CD4-positive, CD25-positive, alpha-beta regulatory T cell (primary cell): ENCODE measurements around the gene KMT2C. TPM values are rescaled to one million over a fixed set of nuclear protein-coding genes. Genes with fewer than 3 reads are reported as not detected.

Source experiments
- ATAC-seq, 2 donors: fragments of 150-1000 bp; cut with Tn5 transposase; one replicate each; pipeline ENCODE4 v1.10.0; 2021; ENCODE audit warnings: low read depth in 2 of 2, moderate number of reproducible peaks in 2 of 2, moderate library complexity in 1 of 2
- DNase-seq, 3 donors: peaks; one replicate each; pipeline versions ENCODE4 v3.0.0 to v3.0.0-alpha.2; 2012 to 2022; ENCODE audit warnings: mixed read lengths in 1 of 3
- H3K27ac ChIP-seq: one replicate; pipeline ENCODE4 v1.7.0; 2013; ENCODE audit warnings: mild to moderate bottlenecking, low read length; ENCODE audit not compliant: insufficient read depth, poor library complexity, severe bottlenecking
- H3K27me3 ChIP-seq: one replicate; pipeline ENCODE4 v1.7.0; 2013; ENCODE audit warnings: low read length; ENCODE audit not compliant: control insufficient read depth, insufficient read depth
- H3K36me3 ChIP-seq: one replicate; pipeline ENCODE4 v1.7.0; 2013; ENCODE audit warnings: mild to moderate bottlenecking, low read length, moderate library complexity; ENCODE audit not compliant: control insufficient read depth, insufficient read depth
- H3K4me1 ChIP-seq: 2 replicates; pipeline ENCODE4 v1.7.0; 2013; ENCODE audit warnings: mild to moderate bottlenecking, low read length; ENCODE audit not compliant: insufficient read depth, control insufficient read depth, poor library complexity, severe bottlenecking
- H3K4me3 ChIP-seq: one replicate; pipeline ENCODE4 v1.7.0; 2013; ENCODE audit warnings: low read depth, mild to moderate bottlenecking, low read length, moderate library complexity
- H3K9me3 ChIP-seq, 2 experiments: 1 replicate in 1 of 2; 2 replicates in 1 of 2; pipeline ENCODE4 v1.7.0; 2013; ENCODE audit warnings: low read length in 2 of 2, mild to moderate bottlenecking in 1 of 2, moderate library complexity in 1 of 2; ENCODE audit not compliant: control insufficient read depth in 2 of 2
- H3K27ac Mint-ChIP-seq, 3 donors: one replicate each; pipeline ENCODE4 v1.8.0; 2020 to 2022; ENCODE audit warnings: mild to moderate bottlenecking in 3 of 3, mixed read lengths in 3 of 3, moderate library complexity in 2 of 3
- H3K27me3 Mint-ChIP-seq: one replicate; pipeline ENCODE4 v1.8.0; 2022; ENCODE audit warnings: mild to moderate bottlenecking, mixed read lengths
- H3K36me3 Mint-ChIP-seq: one replicate; pipeline ENCODE4 v1.8.0; 2020; ENCODE audit warnings: mixed read lengths
- H3K4me1 Mint-ChIP-seq, 4 donors: one replicate each; pipeline ENCODE4 v1.8.0; 2020 to 2022; ENCODE audit warnings: mixed read lengths in 4 of 4, mild to moderate bottlenecking in 1 of 4
- H3K4me3 Mint-ChIP-seq, 4 donors: one replicate each; pipeline ENCODE4 v1.8.0; 2020 to 2022; ENCODE audit warnings: mild to moderate bottlenecking in 4 of 4, mixed read lengths in 4 of 4, moderate library complexity in 3 of 4
- H3K9me3 Mint-ChIP-seq, 7 donors: one replicate each; pipeline ENCODE4 v1.8.0; 2020 to 2022; ENCODE audit warnings: mixed read lengths in 7 of 7, mild to moderate bottlenecking in 3 of 7, moderate library complexity in 2 of 7
- polyA plus RNA-seq, 4 donors: library from polyadenylated mRNA; unstranded; fragments of 300-500 nt; fragmentation: Illumina TruSeq; gene quantifications; one replicate each; pipeline ENCODE4 v1.2.3, GENCODE V29; 2021
- total RNA-seq: library from RNA; stranded (reverse); gene quantifications from one replicate; pipeline ENCODE4 v1.2.3, GENCODE V29; 2022

The KMT2C gene
- total and polyA plus RNA-seq, 5 donors from 2014 or later, result 8.6 to 160 (median 9.5) TPM

DNA sequence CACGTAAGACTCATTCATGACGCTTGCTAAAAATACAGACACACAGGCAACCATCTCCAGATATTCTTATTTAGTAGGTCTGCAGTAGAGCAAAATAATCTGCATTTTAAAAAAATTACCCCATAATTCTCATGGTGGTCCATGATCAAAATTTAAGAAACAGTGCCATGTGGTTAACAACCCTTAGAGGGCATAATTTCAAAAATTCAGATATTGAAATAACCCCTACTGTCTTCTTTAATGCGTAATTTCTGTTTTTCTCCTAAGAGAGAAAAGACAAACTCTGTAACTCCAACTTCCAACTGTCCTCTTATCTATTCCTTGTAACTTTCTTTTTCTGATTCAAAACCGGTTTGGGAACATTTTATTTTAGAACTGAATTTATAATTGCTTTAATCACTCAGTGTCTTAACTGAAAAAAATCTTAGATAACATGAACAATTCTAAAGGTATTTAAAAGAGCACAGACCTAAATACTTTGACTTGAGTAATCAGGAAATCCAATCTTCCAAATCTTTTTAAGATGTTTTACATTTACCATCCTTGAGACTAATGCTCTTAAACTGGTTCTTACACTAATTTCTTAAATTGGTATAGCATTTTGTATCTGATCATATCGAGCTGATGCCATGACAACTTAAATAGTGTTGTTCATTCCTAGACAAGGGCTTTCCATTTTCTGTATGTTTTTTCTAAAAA, 262.3 kb downstream of the KMT2C start:
- Mint-ChIP-seq H3K27ac (no peak overlapping the region), H3K4me1 (peaks cover 0 to 10% (median 8%) of the 10 kb centered on the region in 4 donors), H3K9me3 (no peaks in the 10 kb centered on the region), H3K4me3 (no peak overlapping the region), H3K27me3 (no peaks in the 10 kb centered on the region), H3K36me3 (peaks cover 29% of the 10 kb centered on the region)
- ATAC-seq, result no peak
- H3K9me3 ChIP-seq, result no peaks in the 10 kb centered on the region
- H3K27me3 ChIP-seq, result no peaks in the 10 kb centered on the region
- no peak overlapping the region for H3K4me3 ChIP-seq
- no peak overlapping the region for H3K27ac ChIP-seq
- DNase-seq, result no peak
- peaks cover 67% of the 10 kb centered on the region for H3K36me3 ChIP-seq
- H3K4me1 ChIP-seq, result no peaks in the 10 kb centered on the region

DNA sequence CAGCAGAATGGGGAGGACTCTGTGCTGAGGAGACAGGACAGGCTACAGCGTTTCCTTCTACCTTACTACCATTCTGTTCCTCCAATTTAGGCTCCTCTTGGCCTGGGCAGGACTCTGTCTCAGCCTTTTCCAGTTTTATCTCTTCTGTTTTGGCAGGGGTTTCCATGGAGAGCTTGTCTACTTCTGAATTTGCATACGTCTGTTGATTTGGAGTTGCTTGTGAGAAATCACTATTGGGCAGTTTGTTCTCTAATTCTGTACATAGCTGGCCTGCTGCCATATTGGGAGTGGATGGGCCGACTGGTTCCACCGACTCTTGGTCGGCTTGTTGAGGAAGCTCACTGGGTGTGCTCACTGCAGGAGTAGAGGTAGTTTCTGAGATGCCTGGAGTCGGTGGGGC, 273.5 kb downstream of the KMT2C start:
- peak overlapping the region in 2 of 3 donors; percentile 23 to 53 for H3K27ac Mint-ChIP-seq
- Histone ChIP-seq H3K4me3 (no peak overlapping the region), H3K9me3 (no peaks in the 10 kb centered on the region), H3K27me3 (no peaks in the 10 kb centered on the region), H3K4me1 (peaks cover 4% of the 10 kb centered on the region), H3K27ac (no peak overlapping the region), H3K36me3 (peaks cover 74% of the 10 kb centered on the region)
- no peaks in the 10 kb centered on the region for H3K27me3 Mint-ChIP-seq
- H3K9me3 Mint-ChIP-seq, result no peaks in the 10 kb centered on the region
- DNase-seq (no peak), ATAC-seq (no peak)
- H3K4me3 Mint-ChIP-seq, result no peak overlapping the region
- H3K4me1 Mint-ChIP-seq, result peaks cover 6 to 22% (median 12%) of the 10 kb centered on the region in 4 donors
- peaks cover 46% of the 10 kb centered on the region for H3K36me3 Mint-ChIP-seq

DNA sequence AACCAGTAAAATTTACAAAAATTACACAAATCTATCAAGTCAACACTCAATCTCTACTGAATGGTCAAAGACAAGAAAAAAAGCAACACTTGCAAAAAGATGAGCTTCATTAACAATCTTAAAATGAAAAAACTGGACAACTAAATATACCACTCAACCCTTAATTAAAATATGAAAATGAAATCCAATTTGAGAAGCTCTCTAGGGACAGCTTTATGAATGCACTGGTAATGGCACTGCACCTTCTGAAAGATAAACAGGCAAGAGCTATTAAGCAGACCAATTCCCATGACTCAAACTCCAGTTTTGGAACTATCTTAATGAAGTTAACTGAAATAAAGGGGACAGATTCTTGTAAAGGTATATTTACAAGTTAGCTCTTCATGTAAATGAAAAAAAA, 274.6 kb downstream of the KMT2C start:
- peaks cover 6 to 22% (median 13%) of the 10 kb centered on the region in 4 donors for H3K4me1 Mint-ChIP-seq
- H3K4me3 Mint-ChIP-seq, result no peak overlapping the region
- H3K27me3 ChIP-seq, result no peaks in the 10 kb centered on the region
- no peak for ATAC-seq
- no peak for DNase-seq
- H3K4me3 ChIP-seq, result no peak overlapping the region
- H3K36me3 Mint-ChIP-seq, result peaks cover 43% of the 10 kb centered on the region
- no peak overlapping the region for H3K27ac Mint-ChIP-seq
- H3K9me3 Mint-ChIP-seq, result no peaks in the 10 kb centered on the region
- H3K9me3 ChIP-seq, result no peaks in the 10 kb centered on the region
- H3K27me3 Mint-ChIP-seq, result no peaks in the 10 kb centered on the region
- H3K4me1 ChIP-seq, result peaks cover 4% of the 10 kb centered on the region
- peaks cover 72% of the 10 kb centered on the region for H3K36me3 ChIP-seq
- no peak overlapping the region for H3K27ac ChIP-seq

DNA sequence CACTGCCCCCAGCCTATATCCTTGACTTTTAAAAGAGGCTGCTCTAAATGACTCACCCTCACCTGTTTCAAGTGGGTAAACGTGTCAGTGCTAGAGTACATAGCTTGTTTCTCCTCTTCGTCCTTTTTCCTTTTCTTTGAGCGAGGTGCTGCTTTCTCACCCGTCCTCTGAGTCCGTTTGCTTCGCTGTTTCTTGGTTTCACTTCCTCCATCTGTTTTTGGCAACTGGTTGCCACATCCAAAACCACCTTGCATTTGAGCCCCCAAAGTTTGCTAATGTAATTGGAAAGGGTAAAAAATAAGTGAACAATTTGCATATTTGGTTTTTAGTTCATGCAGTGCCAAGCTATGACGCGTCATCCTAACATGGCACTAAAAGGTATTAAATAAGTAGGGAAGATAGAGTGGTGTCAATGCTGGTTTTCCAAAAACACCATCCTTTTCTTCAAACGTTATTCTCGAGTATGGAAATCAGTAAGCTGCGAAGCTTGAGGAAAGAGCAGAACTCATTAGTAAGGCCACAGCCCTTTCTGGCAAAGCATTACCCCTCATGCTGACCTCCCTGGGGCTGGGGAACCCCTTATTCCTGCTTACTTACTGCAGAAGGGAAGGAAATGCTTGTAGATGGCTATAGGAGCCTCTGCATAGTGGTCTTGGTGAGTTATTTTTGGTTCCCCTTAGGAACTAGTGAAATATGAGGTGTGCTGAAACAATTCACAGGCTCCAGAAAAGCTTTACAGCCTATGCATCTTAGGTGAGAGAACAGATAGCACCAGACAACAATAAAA, 276.8 kb downstream of the KMT2C start:
- H3K36me3 ChIP-seq, result peaks cover 78% of the 10 kb centered on the region
- H3K4me3 Mint-ChIP-seq, result peak overlapping the region in 2 of 4 donors; percentile 12 to 18
- DNase-seq, result peak in 1 of 3 donors; percentile 55

DNA sequence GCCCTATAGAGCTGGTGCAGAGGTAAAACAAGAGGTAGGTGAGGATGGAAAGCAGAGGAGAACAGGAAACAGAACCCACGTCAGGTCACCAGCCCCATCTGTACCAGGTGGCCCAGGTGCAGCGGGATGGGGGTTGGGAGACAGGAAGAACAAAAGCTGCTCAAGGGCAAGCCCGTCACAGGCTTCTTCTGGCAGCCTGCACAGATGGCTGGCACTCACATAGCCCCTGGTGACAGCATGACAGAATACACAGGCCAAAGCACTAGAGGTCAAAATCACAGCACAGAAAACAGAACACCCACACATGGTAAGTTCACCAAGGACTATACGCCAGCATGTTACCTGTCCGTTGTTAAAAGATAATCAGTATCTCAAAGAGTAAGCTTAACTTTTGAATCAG, 283.5 kb downstream of the KMT2C start:
- no peak overlapping the region for H3K4me3 Mint-ChIP-seq
- no peaks in the 10 kb centered on the region for H3K27me3 Mint-ChIP-seq
- peaks cover 0 to 6% (median 0%) of the 10 kb centered on the region in 4 donors for H3K4me1 Mint-ChIP-seq
- Histone ChIP-seq H3K4me3 (no peak overlapping the region), H3K27ac (no peak overlapping the region), H3K9me3 (no peaks in the 10 kb centered on the region), H3K36me3 (peaks cover 95% of the 10 kb centered on the region), H3K27me3 (no peaks in the 10 kb centered on the region), H3K4me1 (no peaks in the 10 kb centered on the region)
- H3K36me3 Mint-ChIP-seq, result peaks cover 59% of the 10 kb centered on the region
- no peak for ATAC-seq
- DNase-seq, result no peak
- peak overlapping the region in 1 of 3 donors; percentile 0 for H3K27ac Mint-ChIP-seq
- H3K9me3 Mint-ChIP-seq, result no peaks in the 10 kb centered on the region

More for the DNA sequence above, 276.8 kb downstream of the KMT2C start:
- H3K9me3 ChIP-seq, result no peaks in the 10 kb centered on the region
- Mint-ChIP-seq H3K9me3 (no peaks in the 10 kb centered on the region), H3K27me3 (no peaks in the 10 kb centered on the region), H3K36me3 (peaks cover 55% of the 10 kb centered on the region), H3K4me1 (peaks cover 6 to 22% (median 13%) of the 10 kb centered on the region in 4 donors), H3K27ac (peak overlapping the region; percentile 72 to 89 (median 80))
- no peak overlapping the region for H3K4me3 ChIP-seq
- no peak overlapping the region for H3K27ac ChIP-seq
- peak; percentile 61 for ATAC-seq
- peaks cover 4% of the 10 kb centered on the region for H3K4me1 ChIP-seq
- no peaks in the 10 kb centered on the region for H3K27me3 ChIP-seq

DNA sequence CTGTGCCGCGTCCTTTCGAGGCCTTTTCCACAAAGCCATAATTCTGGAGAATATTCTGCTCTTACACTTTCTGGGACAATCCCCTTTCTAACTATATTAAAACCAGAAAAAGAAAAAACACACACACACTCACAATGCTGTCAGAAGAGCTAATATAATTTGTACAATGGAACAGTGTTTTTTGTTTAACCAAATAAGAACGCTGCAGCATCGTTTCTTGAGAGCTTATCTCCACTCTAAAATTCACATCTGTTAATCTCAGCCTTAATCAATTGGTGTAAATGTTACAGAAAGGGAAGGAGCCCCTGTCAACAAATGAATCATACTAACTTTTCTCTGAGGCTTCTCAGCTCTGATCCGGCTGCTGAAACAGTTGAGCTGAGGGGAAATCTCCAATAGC, 286.4 kb downstream of the KMT2C start:
- Mint-ChIP-seq H3K36me3 (peaks cover 43% of the 10 kb centered on the region), H3K4me1 (peaks cover 17 to 22% (median 21%) of the 10 kb centered on the region in 4 donors), H3K4me3 (no peak overlapping the region), H3K27ac (peak overlapping the region in 2 of 3 donors; percentile 52 to 67), H3K9me3 (no peaks in the 10 kb centered on the region), H3K27me3 (no peaks in the 10 kb centered on the region)
- no peak for ATAC-seq
- Histone ChIP-seq H3K9me3 (no peaks in the 10 kb centered on the region), H3K4me1 (peaks cover 20% of the 10 kb centered on the region), H3K27me3 (no peaks in the 10 kb centered on the region), H3K36me3 (peaks cover 74% of the 10 kb centered on the region), H3K4me3 (no peak overlapping the region), H3K27ac (no peak overlapping the region)
- DNase-seq, result no peak

DNA sequence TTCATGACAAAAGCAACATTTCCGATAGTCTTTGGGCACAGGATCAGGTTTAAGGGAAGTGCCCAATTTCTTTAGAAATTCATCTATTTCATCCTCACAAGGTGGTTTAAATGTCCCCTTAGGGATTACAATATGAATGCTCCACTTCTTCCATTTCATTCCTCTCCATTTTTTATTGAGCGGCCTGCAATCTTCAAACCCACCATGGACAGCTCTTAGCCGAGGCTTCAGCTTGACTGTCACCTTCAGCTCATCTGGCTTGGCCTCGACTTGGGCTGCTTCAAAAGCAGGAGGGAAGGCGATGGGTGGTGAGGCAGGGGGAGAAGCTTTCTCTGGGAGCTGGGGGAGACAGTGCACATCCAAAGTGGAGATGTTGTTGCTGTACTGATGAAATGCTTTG, 287.1 kb downstream of the KMT2C start:
- Mint-ChIP-seq H3K4me1 (peaks cover 23 to 28% (median 25%) of the 10 kb centered on the region in 4 donors), H3K4me3 (no peak overlapping the region), H3K27me3 (no peaks in the 10 kb centered on the region), H3K36me3 (peaks cover 37% of the 10 kb centered on the region), H3K27ac (no peak overlapping the region), H3K9me3 (no peaks in the 10 kb centered on the region)
- Histone ChIP-seq H3K27me3 (no peaks in the 10 kb centered on the region), H3K27ac (no peak overlapping the region), H3K36me3 (peaks cover 68% of the 10 kb centered on the region), H3K9me3 (no peaks in the 10 kb centered on the region), H3K4me1 (peaks cover 27% of the 10 kb centered on the region), H3K4me3 (no peak overlapping the region)
- ATAC-seq, result no peak
- no peak for DNase-seq
